OCI-LY3 (cell line): ENCODE data around the gene SUCLG2.

Experiments
- H2AFZ ChIP-seq: fragments of 200-600, 300-600 bp; shearing (Covaris generic); 2 replicates; pipeline ENCODE4 v1.6.0; 2014; ENCODE audit warnings: antibody characterized with exemption, low read depth, low read length
- H3K27ac ChIP-seq: fragments of 200-600, 300-600 bp; sonication (generic); 2 replicates; pipeline ENCODE4 v1.5.1; 2014; ENCODE audit warnings: mild to moderate bottlenecking, low read length, moderate library complexity, mixed read lengths
- H3K27me3 ChIP-seq: fragments of 200-600, 300-600 bp; sonication (generic); 2 replicates; pipeline ENCODE4 v1.6.1; 2014; ENCODE audit warnings: low read depth, low read length, mixed read lengths
- H3K36me3 ChIP-seq: fragments of 200-600, 300-600 bp; sonication (generic); replicated peaks from 2 replicates; pipeline ENCODE3; 2014; ENCODE audit warnings: low read depth, low read length, mixed read lengths
- H3K4me1 ChIP-seq: fragments of 300-600, 200-600 bp; sonication (generic); 2 replicates; pipeline ENCODE4 v1.6.1; 2014; ENCODE audit warnings: low read length, mixed read lengths
- H3K4me2 ChIP-seq: fragments of 200-600, 300-600 bp; sonication (generic); 2 replicates; pipeline ENCODE4 v1.6.1; 2014; ENCODE audit warnings: low read length, mixed read lengths
- H3K4me3 ChIP-seq: fragments of 300-600, 200-600 bp; sonication (generic); 2 replicates; pipeline ENCODE4 v1.5.1; 2014; ENCODE audit warnings: antibody characterized with exemption, mild to moderate bottlenecking, low read length, moderate library complexity
- H3K79me2 ChIP-seq: fragments of 300-600, 200-600 bp; shearing (Covaris generic); 2 replicates; pipeline ENCODE4 v1.6.1; 2014; ENCODE audit warnings: mild to moderate bottlenecking, low read length, mixed read lengths
- H3K9ac ChIP-seq: fragments of 300-600, 200-600 bp; shearing (Covaris generic); 2 replicates; pipeline ENCODE4 v1.6.0; 2014; ENCODE audit warnings: mild to moderate bottlenecking, low read length, moderate library complexity
- H3K9me3 ChIP-seq: fragments of 200-600, 300-600 bp; shearing (Covaris generic); 2 replicates; pipeline ENCODE4 v1.6.1; 2014; ENCODE audit warnings: low read length, mixed read lengths; ENCODE audit not compliant: insufficient read depth
- H4K20me1 ChIP-seq: fragments of 200-600, 300-600 bp; sonication (generic); 2 replicates; pipeline ENCODE4 v1.6.1; 2016; ENCODE audit warnings: low read length, mixed read lengths; ENCODE audit not compliant: insufficient read depth
- CTCF ChIP-seq: fragments of 200-600, 300-600 bp; sonication (generic); IDR thresholded peaks from 2 replicates; pipeline ENCODE4 v1.5.1; 2014; ENCODE audit warnings: antibody characterized with exemption, low read length, low read depth
- EZH2phosphoT487 ChIP-seq: fragments of 200-600 bp; shearing (Covaris generic); IDR thresholded peaks from 2 replicates; pipeline ENCODE4 v1.6.1; 2018; ENCODE audit warnings: antibody characterized with exemption, mixed run types, low read depth

Gene SUCLG2

GRCh38 chr3:67602816-67603215, 51.6 kb downstream of the SUCLG2 start:
- Histone ChIP-seq H3K9me3 (no peaks in the 10 kb centered on the region), H3K79me2 (peaks cover 12% of the 10 kb centered on the region), H4K20me1 (peaks cover 57% of the 10 kb centered on the region), H2AFZ (no peak overlapping the region), H3K27me3 (no peaks in the 10 kb centered on the region), H3K27ac (no peak overlapping the region), H3K9ac (no peak overlapping the region), H3K4me3 (no peak overlapping the region), H3K36me3 (peaks cover 56% of the 10 kb centered on the region), H3K4me1 (peaks cover 20% of the 10 kb centered on the region), H3K4me2 (no peak overlapping the region)
- no peak for TF ChIP-seq EZH2phosphoT487
- no peak for TF ChIP-seq CTCF

GRCh38 chr3:67601919-67602608, 52.3 kb downstream of the SUCLG2 start:
- peaks cover 20% of the 10 kb centered on the region for H3K4me1 ChIP-seq
- no peaks in the 10 kb centered on the region for H3K27me3 ChIP-seq
- H4K20me1 ChIP-seq, result peaks cover 57% of the 10 kb centered on the region
- H3K4me3 ChIP-seq, result no peak overlapping the region
- H3K9me3 ChIP-seq, result no peaks in the 10 kb centered on the region
- peaks cover 50% of the 10 kb centered on the region for H3K36me3 ChIP-seq
- H3K79me2 ChIP-seq, result peaks cover 12% of the 10 kb centered on the region
- no peak for TF ChIP-seq EZH2phosphoT487
- no peak for TF ChIP-seq CTCF
- no peak overlapping the region for H3K4me2 ChIP-seq
- no peak overlapping the region for H2AFZ ChIP-seq
- H3K27ac ChIP-seq, result no peak overlapping the region
- H3K9ac ChIP-seq, result no peak overlapping the region

GRCh38 chr3:67601385-67601784, 53.0 kb downstream of the SUCLG2 start:
- H3K27ac ChIP-seq, result no peak overlapping the region
- H3K4me3 ChIP-seq, result no peak overlapping the region
- H3K4me2 ChIP-seq, result no peak overlapping the region
- H3K4me1 ChIP-seq, result peaks cover 13% of the 10 kb centered on the region
- peaks cover 17% of the 10 kb centered on the region for H3K79me2 ChIP-seq
- no peaks in the 10 kb centered on the region for H3K27me3 ChIP-seq
- no peak overlapping the region for H2AFZ ChIP-seq
- no peak overlapping the region for H3K9ac ChIP-seq
- H3K9me3 ChIP-seq, result no peaks in the 10 kb centered on the region
- peaks cover 47% of the 10 kb centered on the region for H3K36me3 ChIP-seq
- peaks cover 54% of the 10 kb centered on the region for H4K20me1 ChIP-seq
- no peak for TF ChIP-seq EZH2phosphoT487
- TF ChIP-seq CTCF, result no peak

- Histone ChIP-seq H3K79me2 (peaks cover 17% of the 10 kb centered on the region), H3K27me3 (no peaks in the 10 kb centered on the region), H3K4me2 (no peak overlapping the region), H3K27ac (no peak overlapping the region), H2AFZ (no peak overlapping the region), H3K36me3 (peaks cover 36% of the 10 kb centered on the region), H3K9me3 (no peaks in the 10 kb centered on the region), H3K4me1 (peaks cover 6% of the 10 kb centered on the region), H4K20me1 (peaks cover 46% of the 10 kb centered on the region), H3K4me3 (no peak overlapping the region), H3K9ac (no peak overlapping the region)
- TF ChIP-seq EZH2phosphoT487 (no peak), CTCF (no peak)
Observed at GRCh38 chr3:67599821-67600220, 54.6 kb downstream of the SUCLG2 start.
